Gastroesophageal sphincter (tissue), 4 donors: ENCODE data around the gene NPDC1. TPM values are rescaled to one million over a fixed set of nuclear protein-coding genes. Genes with fewer than 3 reads are reported as not detected.

Experiments used
- ATAC-seq: fragments of 150-250 bp; one replicate; pipeline ENCODE4 v1.9.1; 2016; ENCODE audit warnings: mild to moderate bottlenecking, moderate library complexity
- H3K27ac ChIP-seq, 4 donors: fragments of 200-600 bp; sonication (generic) in 3 of 4; 1 replicate in 3 of 4; 2 replicates in 1 of 4; pipeline ENCODE4 v1.5.1; 2016 to 2019
- H3K27me3 ChIP-seq: fragments of 200-600 bp; sonication (generic); one replicate; pipeline ENCODE4 v1.5.1; 2019
- H3K36me3 ChIP-seq, 2 donors: fragments of 200-600 bp; sonication (generic); one replicate each; pipeline ENCODE4 v1.5.1; 2019; ENCODE audit warnings: control low read depth in 1 of 2
- H3K4me1 ChIP-seq, 3 donors: fragments of 200-600 bp; sonication (generic); 1 replicate in 2 of 3; 2 replicates in 1 of 3; pipeline ENCODE4 v1.5.1; 2016 to 2019; ENCODE audit warnings: control low read depth in 2 of 3
- H3K4me3 ChIP-seq, 2 donors: fragments of 200-600 bp; sonication (generic); one replicate each; pipeline ENCODE4 v1.5.1; 2019; ENCODE audit warnings: mild to moderate bottlenecking in 1 of 2, moderate library complexity in 1 of 2
- H3K9me3 ChIP-seq, 3 donors: fragments of 200-600 bp; sonication (generic); one replicate each; pipeline ENCODE4 v1.5.1; 2017 to 2019; ENCODE audit warnings: control low read depth in 2 of 3
- EP300 ChIP-seq: sonication (generic); formaldehyde crosslinking; IDR thresholded peaks from one replicate; pipeline ENCODE4 v1.6.1; 2017; ENCODE audit warnings: antibody characterized with exemption, mild to moderate bottlenecking
- POLR2A ChIP-seq, 2 donors: fragments of 450-650 bp; IDR thresholded peaks; one replicate each; pipeline ENCODE4 v1.6.1; 2017; ENCODE audit warnings: antibody characterized with exemption in 2 of 2, mild to moderate bottlenecking in 2 of 2, moderate library complexity in 1 of 2
- POLR2AphosphoS5 ChIP-seq: sonication (generic); formaldehyde crosslinking; IDR thresholded peaks from one replicate; pipeline ENCODE4 v1.6.1; 2017; ENCODE audit warnings: antibody characterized with exemption
- WGBS, 2 donors: methylation state at CpG; one replicate each; pipeline ENCODE4 v1.1.5; 2018; ENCODE audit warnings: low coverage in 1 of 2; 5-methylcytosine and 5-hydroxymethylcytosine counted together
- total RNA-seq, 4 donors: library from RNA; depleted of rRNA; stranded (reverse); fragments of >200 nt; gene quantifications; one replicate each; pipeline ENCODE4 v1.1.0, GENCODE V29; 2016
- TF ChIP-seq, protein P1 (sequence below), 4 experiments: fragments of 200-600 bp in 2 of 4; fragments of 450-650 bp in 2 of 4; sonication (generic) in 1 of 4; IDR thresholded peaks; one replicate each; pipeline ENCODE4 v1.5.1; 2017 to 2019; ENCODE audit warnings: antibody characterized with exemption in 4 of 4, mild to moderate bottlenecking in 2 of 4, moderate library complexity in 2 of 4

NPDC1 gene
- total RNA-seq, 4 donors from 2014 or later: 50.4 to 69.9 (median 59.5) TPM

GRCh38 chr9:137023583-137023991 is 22.4 kb downstream of the NPDC1 start:
- WGBS, 2 donors: no CpG with 5 or more reads among the region's 15 CpGs
- H3K4me1 ChIP-seq: peaks cover 0 to 30% (median 12%) of the 10 kb centered on the region in 3 donors
- no peaks in the 10 kb centered on the region for H3K27me3 ChIP-seq
- H3K9me3 ChIP-seq: no peaks in the 10 kb centered on the region
- peaks cover 0 to 30% of the 10 kb centered on the region in 2 donors for H3K36me3 ChIP-seq
- ATAC-seq: no peak
- no peak overlapping the region for H3K27ac ChIP-seq
- TF ChIP-seq EP300 (no peak), POLR2A (IDR thresholded peaks at IDR 0.05) (no peak), POLR2AphosphoS5 (no peak)
- TF ChIP-seq, protein P1, sequence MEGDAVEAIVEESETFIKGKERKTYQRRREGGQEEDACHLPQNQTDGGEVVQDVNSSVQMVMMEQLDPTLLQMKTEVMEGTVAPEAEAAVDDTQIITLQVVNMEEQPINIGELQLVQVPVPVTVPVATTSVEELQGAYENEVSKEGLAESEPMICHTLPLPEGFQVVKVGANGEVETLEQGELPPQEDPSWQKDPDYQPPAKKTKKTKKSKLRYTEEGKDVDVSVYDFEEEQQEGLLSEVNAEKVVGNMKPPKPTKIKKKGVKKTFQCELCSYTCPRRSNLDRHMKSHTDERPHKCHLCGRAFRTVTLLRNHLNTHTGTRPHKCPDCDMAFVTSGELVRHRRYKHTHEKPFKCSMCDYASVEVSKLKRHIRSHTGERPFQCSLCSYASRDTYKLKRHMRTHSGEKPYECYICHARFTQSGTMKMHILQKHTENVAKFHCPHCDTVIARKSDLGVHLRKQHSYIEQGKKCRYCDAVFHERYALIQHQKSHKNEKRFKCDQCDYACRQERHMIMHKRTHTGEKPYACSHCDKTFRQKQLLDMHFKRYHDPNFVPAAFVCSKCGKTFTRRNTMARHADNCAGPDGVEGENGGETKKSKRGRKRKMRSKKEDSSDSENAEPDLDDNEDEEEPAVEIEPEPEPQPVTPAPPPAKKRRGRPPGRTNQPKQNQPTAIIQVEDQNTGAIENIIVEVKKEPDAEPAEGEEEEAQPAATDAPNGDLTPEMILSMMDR (IDR thresholded peaks at IDR 0.05): no peak
- no peak overlapping the region for H3K4me3 ChIP-seq

GRCh38 chr9:137023157-137023556 is 22.8 kb downstream of the NPDC1 start:
- ATAC-seq: no peak
- WGBS, 2 donors: 50 to 71% methylated on average over 2 to 4 of the region's 7 CpGs
- Histone ChIP-seq H3K9me3 (no peaks in the 10 kb centered on the region), H3K4me1 (peaks cover 0 to 27% (median 10%) of the 10 kb centered on the region in 3 donors), H3K36me3 (peaks cover 0 to 34% of the 10 kb centered on the region in 2 donors), H3K4me3 (no peak overlapping the region), H3K27me3 (no peaks in the 10 kb centered on the region), H3K27ac (no peak overlapping the region)
- TF ChIP-seq POLR2A (IDR thresholded peaks at IDR 0.05) (no peak), POLR2AphosphoS5 (no peak), EP300 (no peak)

DNA sequence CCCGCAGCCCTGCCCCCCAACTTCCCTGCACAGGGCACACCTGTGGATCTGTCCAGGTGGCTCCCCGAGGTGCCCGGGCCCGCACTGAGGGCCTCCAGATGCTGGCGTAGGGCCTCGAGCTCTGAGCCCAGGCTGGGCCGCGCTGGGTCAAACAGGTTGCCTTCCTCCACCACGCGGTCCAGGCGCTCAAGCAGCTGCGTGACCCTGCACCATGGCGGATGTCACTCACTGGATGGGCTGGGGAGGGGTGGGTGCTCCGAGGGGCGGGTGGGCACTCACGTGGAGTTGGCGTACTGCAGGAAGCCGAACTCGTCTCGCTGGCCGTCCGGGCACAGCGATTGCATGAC is 23.3 kb downstream of the NPDC1 start:
- Histone ChIP-seq H3K27ac (no peak overlapping the region), H3K4me1 (peaks cover 0 to 26% (median 10%) of the 10 kb centered on the region in 3 donors), H3K9me3 (no peaks in the 10 kb centered on the region), H3K4me3 (no peak overlapping the region), H3K36me3 (peaks cover 0 to 40% of the 10 kb centered on the region in 2 donors), H3K27me3 (no peaks in the 10 kb centered on the region)
- ATAC-seq: no peak
- TF ChIP-seq POLR2AphosphoS5 (no peak), EP300 (no peak)
- 100% methylated on average over 2 of the region's 23 CpGs; no CpG with 5 or more reads in 1 of the 2 donors for WGBS, 2 donors

DNA sequence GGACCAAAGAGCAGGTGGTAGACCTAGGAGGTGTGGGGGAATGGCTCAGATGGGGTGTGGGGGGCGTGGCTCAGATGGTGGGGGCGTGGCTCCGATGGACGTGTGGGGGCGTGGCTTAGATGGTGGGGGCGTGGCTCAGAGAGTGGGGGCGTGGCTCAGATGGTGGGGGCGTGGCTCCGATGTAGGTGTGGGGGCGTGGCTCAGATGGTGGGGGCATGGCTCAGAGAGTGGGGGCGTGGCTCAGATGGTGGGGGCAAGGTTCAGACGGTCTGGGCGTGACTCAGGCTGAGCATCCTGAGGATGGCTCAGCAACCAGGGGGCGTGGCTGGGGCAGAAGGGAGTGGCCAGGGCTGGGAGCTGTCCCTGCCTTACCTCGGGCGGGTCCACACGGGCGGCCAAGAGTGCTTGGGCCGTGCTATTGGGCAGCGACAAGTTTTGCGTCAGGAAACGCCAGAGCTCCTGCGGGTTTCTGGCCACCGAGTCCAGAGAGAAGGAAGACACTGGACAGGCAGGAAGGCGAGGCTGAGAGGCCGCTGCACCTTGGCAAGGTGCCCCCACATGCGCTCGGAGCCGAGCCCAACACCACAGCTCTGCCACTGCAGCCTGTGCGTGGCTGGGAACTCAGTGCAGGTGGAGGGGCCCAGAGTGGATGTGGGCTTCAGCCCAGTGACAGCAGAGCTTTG is 23.9 kb downstream of the NPDC1 start:
- Histone ChIP-seq H3K4me1 (peaks cover 0 to 21% (median 5%) of the 10 kb centered on the region in 3 donors), H3K27ac (no peak overlapping the region), H3K9me3 (no peaks in the 10 kb centered on the region), H3K4me3 (no peak overlapping the region), H3K27me3 (no peaks in the 10 kb centered on the region), H3K36me3 (peaks cover 0 to 45% of the 10 kb centered on the region in 2 donors)
- peak; percentile 50 for ATAC-seq
- 81% methylated on average over 8 of the region's 30 CpGs; no CpG with 5 or more reads in 1 of the 2 donors for WGBS, 2 donors
- TF ChIP-seq POLR2A (IDR thresholded peaks at IDR 0.05) (no peak), POLR2AphosphoS5 (no peak), EP300 (no peak)
- TF ChIP-seq, protein P1 (IDR thresholded peaks at IDR 0.05): no peak

DNA sequence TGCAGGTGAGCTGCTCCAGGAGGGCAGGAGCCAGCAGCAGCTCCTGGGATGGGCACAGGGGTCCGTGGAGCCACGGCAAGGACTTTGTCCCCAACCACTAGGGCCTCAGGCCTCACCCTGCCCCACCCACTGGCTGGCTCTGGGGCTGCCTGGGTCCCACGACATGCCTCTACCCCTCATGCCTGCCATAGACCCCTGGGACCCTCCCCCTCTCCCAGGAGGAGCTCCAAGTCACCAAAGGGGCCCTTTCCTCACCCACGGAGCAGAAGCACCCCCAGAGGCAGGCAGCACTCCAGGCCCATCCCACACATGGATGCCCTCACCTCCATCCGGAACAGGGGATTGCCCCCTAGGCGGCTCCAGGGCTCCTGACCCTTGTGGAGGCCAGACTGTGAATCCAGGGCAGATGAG is 24.4 kb downstream of the NPDC1 start:
- WGBS, 2 donors: no CpG with 5 or more reads among the region's 6 CpGs
- no peak overlapping the region for H3K27ac ChIP-seq
- no peak for ATAC-seq
- H3K9me3 ChIP-seq: no peaks in the 10 kb centered on the region
- TF ChIP-seq, protein P1 (IDR thresholded peaks at IDR 0.05): no peak
- TF ChIP-seq POLR2A (IDR thresholded peaks at IDR 0.05): no peak
- TF ChIP-seq EP300: no peak
- TF ChIP-seq POLR2AphosphoS5: no peak
- H3K27me3 ChIP-seq: no peaks in the 10 kb centered on the region
- no peak overlapping the region for H3K4me3 ChIP-seq
- peaks cover 0 to 50% of the 10 kb centered on the region in 2 donors for H3K36me3 ChIP-seq
- H3K4me1 ChIP-seq: peaks cover 0 to 16% (median 0%) of the 10 kb centered on the region in 3 donors
